GM12875 (cell line): Measurements from ENCODE around the gene PODXL2.

Experiments used
- H3K4me3 ChIP-seq: one replicate; pipeline ENCODE4 v1.5.1; 2011; ENCODE audit warnings: low read depth, low read length, control low read depth
- CTCF ChIP-seq: IDR thresholded peaks from 2 replicates; pipeline ENCODE4 v1.5.1; 2011; ENCODE audit warnings: low read depth, mild to moderate bottlenecking, control low read depth, inconsistent platforms, low read length, moderate library complexity, borderline replicate concordance; ENCODE audit not compliant: insufficient read depth

The PODXL2 gene

GRCh38 chr3:127685708-127686511 lies 56.9 kb downstream of the PODXL2 start:
- H3K4me3 ChIP-seq = no peak overlapping the region
- no peak for TF ChIP-seq CTCF

- H3K4me3 ChIP-seq = no peak overlapping the region
- no peak for TF ChIP-seq CTCF
Observed at GRCh38 chr3:127686512-127686894, 57.5 kb downstream of the PODXL2 start.

- H3K4me3 ChIP-seq = no peak overlapping the region
Observed at GRCh38 chr3:127687228-127687737, 58.3 kb downstream of the PODXL2 start.

GRCh38 chr3:127688022-127688415 lies 59.0 kb downstream of the PODXL2 start:
- TF ChIP-seq CTCF = no peak
- H3K4me3 ChIP-seq = no peak overlapping the region

More at GRCh38 chr3:127687228-127687737, 58.3 kb downstream of the PODXL2 start:
- no peak for TF ChIP-seq CTCF

- no peak overlapping the region for H3K4me3 ChIP-seq
- no peak for TF ChIP-seq CTCF
Observed at GRCh38 chr3:127688416-127689265, 59.7 kb downstream of the PODXL2 start.

GRCh38 chr3:127689266-127689860 lies 60.4 kb downstream of the PODXL2 start:
- TF ChIP-seq CTCF = no peak

More at GRCh38 chr3:127689266-127689860, 60.4 kb downstream of the PODXL2 start:
- H3K4me3 ChIP-seq = no peak overlapping the region
